Esophagus squamous epithelium (tissue), 4 donors: ENCODE data around the gene KLF15.

Experiments
- POLR2A ChIP-seq, 4 donors: fragments of 450-650 bp; IDR thresholded peaks; one replicate each; pipeline ENCODE4 v1.6.1; 2017; ENCODE audit warnings: antibody characterized with exemption in 4 of 4, mild to moderate bottlenecking in 4 of 4, moderate library complexity in 3 of 4
- TF ChIP-seq, protein P1 (sequence below), 6 experiments: fragments of 450-650 bp in 4 of 6; fragments of 200-600 bp in 2 of 6; sonication (generic) in 2 of 6; IDR thresholded peaks; one replicate each; pipeline ENCODE4 v1.5.1; 2016 to 2019; ENCODE audit warnings: antibody characterized with exemption in 6 of 6, mild to moderate bottlenecking in 4 of 6, moderate library complexity in 4 of 6

DNA sequence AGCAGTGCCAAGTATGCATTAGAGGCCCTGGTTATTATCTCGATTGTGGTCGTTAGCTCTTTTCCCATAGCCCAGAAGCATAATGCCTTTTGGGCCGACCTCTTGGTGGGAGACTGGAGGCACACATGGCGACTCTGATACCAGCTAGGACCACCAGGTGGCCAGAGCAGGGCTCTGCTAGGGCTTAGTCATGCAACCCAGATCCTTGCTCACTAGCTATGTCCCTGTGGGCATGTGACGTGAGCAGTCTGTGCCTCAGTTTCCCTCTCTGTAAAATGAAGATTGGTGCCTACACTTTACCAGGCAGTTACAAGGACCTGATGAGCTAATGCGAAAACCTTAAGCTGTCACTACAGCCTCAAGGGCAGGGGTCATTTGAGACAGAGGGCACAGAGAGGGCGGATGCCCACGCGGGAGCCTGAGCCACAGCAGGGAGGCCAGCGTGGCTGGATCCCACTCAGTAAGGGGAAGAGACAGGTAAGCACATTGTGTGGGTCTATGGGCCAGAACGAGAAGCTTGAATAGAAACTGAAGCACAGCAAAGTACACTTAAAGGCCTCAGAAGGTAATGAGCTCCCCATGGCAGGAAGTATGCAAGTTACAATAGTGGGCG is 8.8 kb downstream of the KLF15 start:
- TF ChIP-seq, protein P1, sequence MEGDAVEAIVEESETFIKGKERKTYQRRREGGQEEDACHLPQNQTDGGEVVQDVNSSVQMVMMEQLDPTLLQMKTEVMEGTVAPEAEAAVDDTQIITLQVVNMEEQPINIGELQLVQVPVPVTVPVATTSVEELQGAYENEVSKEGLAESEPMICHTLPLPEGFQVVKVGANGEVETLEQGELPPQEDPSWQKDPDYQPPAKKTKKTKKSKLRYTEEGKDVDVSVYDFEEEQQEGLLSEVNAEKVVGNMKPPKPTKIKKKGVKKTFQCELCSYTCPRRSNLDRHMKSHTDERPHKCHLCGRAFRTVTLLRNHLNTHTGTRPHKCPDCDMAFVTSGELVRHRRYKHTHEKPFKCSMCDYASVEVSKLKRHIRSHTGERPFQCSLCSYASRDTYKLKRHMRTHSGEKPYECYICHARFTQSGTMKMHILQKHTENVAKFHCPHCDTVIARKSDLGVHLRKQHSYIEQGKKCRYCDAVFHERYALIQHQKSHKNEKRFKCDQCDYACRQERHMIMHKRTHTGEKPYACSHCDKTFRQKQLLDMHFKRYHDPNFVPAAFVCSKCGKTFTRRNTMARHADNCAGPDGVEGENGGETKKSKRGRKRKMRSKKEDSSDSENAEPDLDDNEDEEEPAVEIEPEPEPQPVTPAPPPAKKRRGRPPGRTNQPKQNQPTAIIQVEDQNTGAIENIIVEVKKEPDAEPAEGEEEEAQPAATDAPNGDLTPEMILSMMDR (IDR thresholded peaks at IDR 0.05) = no peak
- TF ChIP-seq POLR2A (IDR thresholded peaks at IDR 0.05) = no peak
